Endothelial cell of umbilical vein (primary cell): ENCODE data around the gene ADAMTS14. TPM values are rescaled to one million over a fixed set of nuclear protein-coding genes. Genes with fewer than 3 reads are reported as not detected.

Experiments used
- BruUV-seq: library from RNA; stranded (reverse); fragments of 400-500 nt; replicated peaks from 2 replicates; lab custom pipeline; 2021; lab: Mats Ljungman, UMichigan
- CTCF ChIA-PET: fragments of 300-600, 350-600 bp; sonication (Branson Sonifier 250); formaldehyde crosslinking; loops from one replicate; lab custom pipeline; 2021; ENCODE audit warnings: antibody characterized with exemption, inconsistent platforms; lab: Charles Lee
- POLR2A ChIA-PET: fragments of 300-600, 350-600 bp; sonication (Branson Sonifier 250); formaldehyde crosslinking; loops from one replicate; lab custom pipeline; 2021; ENCODE audit warnings: antibody characterized with exemption, inconsistent platforms; lab: Charles Lee
- DNase-seq: peaks from one replicate; pipeline ENCODE4 v3.0.0-alpha.2; 2011; ENCODE audit warnings: low read depth, low spot score
- FAIRE-seq: peaks from 2 replicates; lab custom pipeline; 2011; peaks lifted over from hg19 to GRCh38; lab: Jason Lieb, UNC
- H2AFZ ChIP-seq: 2 replicates; pipeline ENCODE4 v1.6.0; 2012; ENCODE audit warnings: low read depth, low read length, control low read depth, inconsistent platforms
- H3K27ac ChIP-seq: 2 replicates; pipeline ENCODE4 v1.5.1; 2011; ENCODE audit warnings: low read depth, mild to moderate bottlenecking, control low read depth, low read length, moderate library complexity; ENCODE audit not compliant: insufficient read depth
- H3K27me3 ChIP-seq, 2 experiments: 2 replicates each; pipeline versions ENCODE4 v1.6.0 to v1.6.1; 2011; ENCODE audit warnings: low read length in 2 of 2, mixed read lengths in 1 of 2; ENCODE audit not compliant: control insufficient read depth in 2 of 2, insufficient read depth in 2 of 2
- H3K36me3 ChIP-seq, 2 experiments: 2 replicates in 1 of 2; 3 replicates in 1 of 2; pipeline ENCODE4 v1.5.1; 2011; ENCODE audit warnings: low read length in 2 of 2, mild to moderate bottlenecking in 1 of 2, moderate library complexity in 1 of 2; ENCODE audit not compliant: control insufficient read depth in 2 of 2, insufficient read depth in 2 of 2; ENCODE audit errors: extremely low read depth in 1 of 2
- H3K4me1 ChIP-seq: 3 replicates; pipeline ENCODE4 v1.5.1; 2011; ENCODE audit warnings: mild to moderate bottlenecking, low read length; ENCODE audit not compliant: control insufficient read depth, insufficient read depth; ENCODE audit errors: extremely low read depth
- H3K4me2 ChIP-seq: 2 replicates; pipeline ENCODE4 v1.6.1; 2011; ENCODE audit warnings: low read length, control low read depth, mixed read lengths; ENCODE audit not compliant: insufficient read depth
- H3K4me3 ChIP-seq, 3 experiments: fragments of 200-600 bp in 1 of 3; sonication (generic), shearing (Covaris generic) in 1 of 3; replicated peaks in 1 of 3; 2 replicates each; pipeline ENCODE4 v1.5.1; 2011 to 2016; ENCODE audit warnings: control low read depth in 3 of 3, low read length in 3 of 3, mild to moderate bottlenecking in 2 of 3, inconsistent platforms in 1 of 3, low read depth in 1 of 3, moderate library complexity in 1 of 3; ENCODE audit not compliant: insufficient read depth in 1 of 3
- H3K79me2 ChIP-seq: 2 replicates; pipeline ENCODE4 v1.6.0; 2012; ENCODE audit warnings: low read length, inconsistent platforms; ENCODE audit not compliant: control insufficient read depth, insufficient read depth
- H3K9ac ChIP-seq: replicated peaks from 2 replicates; pipeline ENCODE3; 2011; ENCODE audit warnings: low read length, control low read depth; ENCODE audit not compliant: insufficient read depth; ENCODE audit errors: extremely low read depth
- H3K9me1 ChIP-seq: replicated peaks from 3 replicates; pipeline ENCODE4 v1.6.0; 2011; ENCODE audit warnings: mild to moderate bottlenecking, low read length; ENCODE audit not compliant: control insufficient read depth, insufficient read depth; ENCODE audit errors: extremely low read depth
- H3K9me3 ChIP-seq: replicated peaks from 2 replicates; pipeline ENCODE4 v1.5.1; 2012; ENCODE audit warnings: low read length, inconsistent platforms; ENCODE audit not compliant: control insufficient read depth, insufficient read depth
- H4K20me1 ChIP-seq: replicated peaks from 2 replicates; pipeline ENCODE3; 2011; ENCODE audit warnings: mild to moderate bottlenecking, low read length; ENCODE audit not compliant: control insufficient read depth, insufficient read depth; ENCODE audit errors: extremely low read depth
- CTCF ChIP-seq, 2 donors: IDR thresholded peaks; 1 replicate in 1 of 2; 2 replicates in 1 of 2; pipeline ENCODE4 v1.5.1; 2011; ENCODE audit warnings: low read length in 2 of 2, mild to moderate bottlenecking in 2 of 2, moderate library complexity in 2 of 2, control low read depth in 1 of 2, inconsistent platforms in 1 of 2, low read depth in 1 of 2; ENCODE audit not compliant: insufficient read depth in 1 of 2; ENCODE audit errors: extremely low read depth in 1 of 2
- EZH2 ChIP-seq: IDR thresholded peaks from 2 replicates; pipeline ENCODE4 v1.6.1; 2012; ENCODE audit warnings: borderline replicate concordance, low read depth, mild to moderate bottlenecking, moderate library complexity, low read length, inconsistent platforms; ENCODE audit not compliant: severe bottlenecking
- FOS ChIP-seq: IDR thresholded peaks from 2 replicates; pipeline ENCODE4 v1.6.1; 2011; ENCODE audit warnings: mild to moderate bottlenecking, low read length, moderate library complexity, borderline replicate concordance; ENCODE audit not compliant: insufficient read depth
- GATA2 ChIP-seq: IDR thresholded peaks from 2 replicates; pipeline ENCODE4 v1.7.0; 2011; ENCODE audit warnings: low read depth, mild to moderate bottlenecking, moderate library complexity, mixed read lengths, low read length; ENCODE audit not compliant: insufficient read length, insufficient read depth
- JUN ChIP-seq: IDR thresholded peaks from 2 replicates; pipeline ENCODE4 v1.6.1; 2011; ENCODE audit warnings: borderline replicate concordance, low read depth; ENCODE audit not compliant: insufficient read length, insufficient read depth
- MAX ChIP-seq: IDR thresholded peaks from 2 replicates; pipeline ENCODE4 v1.6.1; 2011; ENCODE audit not compliant: insufficient read depth, insufficient read length
- MYC ChIP-seq: IDR thresholded peaks from one replicate; pipeline ENCODE4 v1.6.1; 2011; ENCODE audit warnings: mild to moderate bottlenecking, low read depth, low read length
- POLR2A ChIP-seq: IDR thresholded peaks from 2 replicates; pipeline ENCODE4 v1.6.1; 2012; ENCODE audit warnings: low read depth, mild to moderate bottlenecking, control low read depth, low read length
- POLR2AphosphoS5 ChIP-seq: IDR thresholded peaks from 2 replicates; pipeline ENCODE4 v1.6.1; 2012; ENCODE audit warnings: low read depth, mild to moderate bottlenecking, control low read depth, low read length, moderate library complexity; ENCODE audit not compliant: insufficient read depth
- dilution Hi-C: fragments of 300-500 bp; cut with MboI; formaldehyde crosslinking; loops from one replicate; pipeline ENCODE4 v1.15.0; 2019; ENCODE audit warnings: low sequenced_read_pairs; ENCODE audit not compliant: extremely low pct_ligation_motif_present
- intact Hi-C: fragments of 100-400 bp; cut with micrococcal nuclease; formaldehyde crosslinking; loops from one replicate; pipeline ENCODE4 v1.10.0; 2022
- polyA plus RNA-seq, 4 experiments: library from polyadenylated mRNA; depleted of rRNA in 3 of 4; stranded (reverse) in 3 of 4; unstranded in 1 of 4; fragments of >200 nt; gene quantifications; 2 replicates each; pipeline versions ENCODE4 v1.2.1 to v1.2.3, GENCODE V29; 2011 to 2012; ENCODE audit warnings: missing spikeins in 1 of 4
- total RNA-seq: library from RNA; stranded (reverse); gene quantifications from 2 replicates; pipeline ENCODE4 v1.2.3, GENCODE V29; 2021

Gene ADAMTS14
- total and polyA plus RNA-seq, 2 donors (not counting 3 experiments of a cell fraction or from before 2014, with no cell fraction given): not detected

- H3K36me3 ChIP-seq: no peaks in the 10 kb centered on the region
- H3K9me1 ChIP-seq: no peaks in the 10 kb centered on the region
- POLR2A ChIA-PET: no interaction called here
- no peaks in the 10 kb centered on the region for H3K4me1 ChIP-seq
- FAIRE-seq (no peak), DNase-seq (no peak)
- no peaks in the 10 kb centered on the region for H3K79me2 ChIP-seq
- TF ChIP-seq POLR2A (no peak), FOS (no peak), CTCF (IDR thresholded peaks at IDR 0.05; ENCODE audit: extremely low read depth in 1 of 2, insufficient read depth in 1 of 2, low read depth in 1 of 2, low read length in 2 of 2) (no peak), MAX (no peak), MYC (no peak), GATA2 (no peak), POLR2AphosphoS5 (no peak), EZH2 (no peak), JUN (no peak)
- dilution Hi-C loops (no loop called here), intact Hi-C loops (no loop called here)
- no peak overlapping the region for H2AFZ ChIP-seq
- no peak overlapping the region for H3K9ac ChIP-seq
- H3K4me3 ChIP-seq: no peak overlapping the region
- peaks cover 7% of the 10 kb centered on the region in 2 experiments for H3K27me3 ChIP-seq
- no TSS peak for BruUV-seq
- no peaks in the 10 kb centered on the region for H3K9me3 ChIP-seq
- H4K20me1 ChIP-seq: no peaks in the 10 kb centered on the region
- CTCF ChIA-PET: no interaction called here
- no peak overlapping the region for H3K4me2 ChIP-seq
- H3K27ac ChIP-seq: no peak overlapping the region
Observed at GRCh38 chr10:70664702-70665195, 7.6 kb upstream of the ADAMTS14 start.
